ENCODE data around the gene EIF3D.

EIF3D gene

GRCh38 chr22:36478966-36479365, 50.0 kb downstream of the EIF3D start:
- peaks cover 54% of the 10 kb centered on the region for H3K36me3 ChIP-seq (ENCODE audit: control insufficient read depth, insufficient read depth, low read length)
- H3K4me3 ChIP-seq (ENCODE audit: extremely low read depth, insufficient read depth, low read length, poor library complexity, severe bottlenecking), result no peak overlapping the region
- H3K4me1 ChIP-seq (ENCODE audit: control insufficient read depth, insufficient read depth, low read length, poor library complexity, severe bottlenecking), result peaks cover 11% of the 10 kb centered on the region
- H3K9me3 ChIP-seq (ENCODE audit: control insufficient read depth, low read length), result no peaks in the 10 kb centered on the region
- WGBS, 2 experiments (ENCODE audit: insufficient coverage in 2 of 2), result 93 to 100% methylated on average over 1 to 3 of the region's 4 CpGs
- H3K27ac ChIP-seq (ENCODE audit: low read depth, low read length, severe bottlenecking), result no peak overlapping the region

GRCh38 chr22:36475341-36475740, 53.6 kb downstream of the EIF3D start:
- no peaks in the 10 kb centered on the region for H3K9me3 ChIP-seq (ENCODE audit: control insufficient read depth, low read length)
- H3K36me3 ChIP-seq (ENCODE audit: control insufficient read depth, insufficient read depth, low read length), result peaks cover 77% of the 10 kb centered on the region
- H3K4me1 ChIP-seq (ENCODE audit: control insufficient read depth, insufficient read depth, low read length, poor library complexity, severe bottlenecking), result peaks cover 31% of the 10 kb centered on the region
- WGBS, 2 experiments (ENCODE audit: insufficient coverage in 2 of 2), result 90 to 94% methylated on average over 2 to 4 of the region's 6 CpGs
- H3K27ac ChIP-seq (ENCODE audit: low read depth, low read length, severe bottlenecking), result no peak overlapping the region
- H3K4me3 ChIP-seq (ENCODE audit: extremely low read depth, insufficient read depth, low read length, poor library complexity, severe bottlenecking), result no peak overlapping the region

GRCh38 chr22:36472689-36473088, 56.3 kb downstream of the EIF3D start:
- no peak overlapping the region for H3K27ac ChIP-seq (ENCODE audit: low read depth, low read length, severe bottlenecking)
- H3K4me3 ChIP-seq (ENCODE audit: extremely low read depth, insufficient read depth, low read length, poor library complexity, severe bottlenecking), result no peak overlapping the region
- H3K9me3 ChIP-seq (ENCODE audit: control insufficient read depth, low read length), result no peaks in the 10 kb centered on the region
- H3K4me1 ChIP-seq (ENCODE audit: control insufficient read depth, insufficient read depth, low read length, poor library complexity, severe bottlenecking), result peaks cover 50% of the 10 kb centered on the region
- H3K36me3 ChIP-seq (ENCODE audit: control insufficient read depth, insufficient read depth, low read length), result peaks cover 56% of the 10 kb centered on the region
- WGBS, 2 experiments (ENCODE audit: insufficient coverage in 2 of 2), result 88 to 93% methylated on average over 10 of the region's 13 CpGs

- peaks cover 63% of the 10 kb centered on the region for H3K4me1 ChIP-seq (ENCODE audit: control insufficient read depth, insufficient read depth, low read length, poor library complexity, severe bottlenecking)
- WGBS, 2 experiments (ENCODE audit: insufficient coverage in 2 of 2), result 84 to 97% methylated on average over 8 to 12 of the region's 14 CpGs
- H3K9me3 ChIP-seq (ENCODE audit: control insufficient read depth, low read length), result no peaks in the 10 kb centered on the region
- H3K36me3 ChIP-seq (ENCODE audit: control insufficient read depth, insufficient read depth, low read length), result peaks cover 58% of the 10 kb centered on the region
- H3K4me3 ChIP-seq (ENCODE audit: extremely low read depth, insufficient read depth, low read length, poor library complexity, severe bottlenecking), result no peak overlapping the region
- peak overlapping the region; percentile 53 for H3K27ac ChIP-seq (ENCODE audit: low read depth, low read length, severe bottlenecking)
These were observed 57.6 kb downstream of the EIF3D start for GRCh38 chr22:36471341-36471821.

GRCh38 chr22:36470994-36471331, 58.0 kb downstream of the EIF3D start:
- Histone ChIP-seq H3K9me3 (ENCODE audit: control insufficient read depth, low read length) (no peaks in the 10 kb centered on the region), H3K4me3 (ENCODE audit: extremely low read depth, insufficient read depth, low read length, poor library complexity, severe bottlenecking) (no peak overlapping the region), H3K27ac (ENCODE audit: low read depth, low read length, severe bottlenecking) (peak overlapping the region; percentile 53), H3K36me3 (ENCODE audit: control insufficient read depth, insufficient read depth, low read length) (peaks cover 54% of the 10 kb centered on the region), H3K4me1 (ENCODE audit: control insufficient read depth, insufficient read depth, low read length, poor library complexity, severe bottlenecking) (peaks cover 67% of the 10 kb centered on the region)
- 92 to 95% methylated on average over 9 to 10 of the region's 10 CpGs for WGBS, 2 experiments (ENCODE audit: insufficient coverage in 2 of 2)

- H3K9me3 ChIP-seq (ENCODE audit: control insufficient read depth, low read length), result no peaks in the 10 kb centered on the region
- no peak overlapping the region for H3K4me3 ChIP-seq (ENCODE audit: extremely low read depth, insufficient read depth, low read length, poor library complexity, severe bottlenecking)
- peak overlapping the region; percentile 53 for H3K27ac ChIP-seq (ENCODE audit: low read depth, low read length, severe bottlenecking)
- peaks cover 73% of the 10 kb centered on the region for H3K4me1 ChIP-seq (ENCODE audit: control insufficient read depth, insufficient read depth, low read length, poor library complexity, severe bottlenecking)
- WGBS, 2 experiments (ENCODE audit: insufficient coverage in 2 of 2), result 33 to 64% methylated on average over 6 to 8 of the region's 14 CpGs
- H3K36me3 ChIP-seq (ENCODE audit: control insufficient read depth, insufficient read depth, low read length), result peaks cover 52% of the 10 kb centered on the region
These were observed 58.6 kb downstream of the EIF3D start for GRCh38 chr22:36470162-36470993.

- peaks cover 42% of the 10 kb centered on the region for H3K36me3 ChIP-seq (ENCODE audit: control insufficient read depth, insufficient read depth, low read length)
- WGBS, 2 experiments (ENCODE audit: insufficient coverage in 2 of 2), result 93 to 95% methylated on average over 14 of the region's 14 CpGs
- peaks cover 77% of the 10 kb centered on the region for H3K4me1 ChIP-seq (ENCODE audit: control insufficient read depth, insufficient read depth, low read length, poor library complexity, severe bottlenecking)
- no peak overlapping the region for H3K27ac ChIP-seq (ENCODE audit: low read depth, low read length, severe bottlenecking)
- no peak overlapping the region for H3K4me3 ChIP-seq (ENCODE audit: extremely low read depth, insufficient read depth, low read length, poor library complexity, severe bottlenecking)
- H3K9me3 ChIP-seq (ENCODE audit: control insufficient read depth, low read length), result no peaks in the 10 kb centered on the region
These were observed 59.8 kb downstream of the EIF3D start for GRCh38 chr22:36469094-36469710.

GRCh38 chr22:36467946-36468345, 61.0 kb downstream of the EIF3D start:
- Histone ChIP-seq H3K36me3 (ENCODE audit: control insufficient read depth, insufficient read depth, low read length) (peaks cover 30% of the 10 kb centered on the region), H3K9me3 (ENCODE audit: control insufficient read depth, low read length) (no peaks in the 10 kb centered on the region), H3K27ac (ENCODE audit: low read depth, low read length, severe bottlenecking) (peak overlapping the region; percentile 45), H3K4me1 (ENCODE audit: control insufficient read depth, insufficient read depth, low read length, poor library complexity, severe bottlenecking) (peaks cover 80% of the 10 kb centered on the region), H3K4me3 (ENCODE audit: extremely low read depth, insufficient read depth, low read length, poor library complexity, severe bottlenecking) (no peak overlapping the region)
- 80 to 100% methylated on average over 1 to 2 of the region's 7 CpGs for WGBS, 2 experiments (ENCODE audit: insufficient coverage in 2 of 2)

- H3K36me3 ChIP-seq (ENCODE audit: control insufficient read depth, insufficient read depth, low read length), result peaks cover 23% of the 10 kb centered on the region
- WGBS, 2 experiments (ENCODE audit: insufficient coverage in 2 of 2), result 89 to 99% methylated on average over 10 to 11 of the region's 14 CpGs
- no peaks in the 10 kb centered on the region for H3K9me3 ChIP-seq (ENCODE audit: control insufficient read depth, low read length)
- H3K27ac ChIP-seq (ENCODE audit: low read depth, low read length, severe bottlenecking), result peak overlapping the region; percentile 45
- H3K4me1 ChIP-seq (ENCODE audit: control insufficient read depth, insufficient read depth, low read length, poor library complexity, severe bottlenecking), result peaks cover 85% of the 10 kb centered on the region
- no peak overlapping the region for H3K4me3 ChIP-seq (ENCODE audit: extremely low read depth, insufficient read depth, low read length, poor library complexity, severe bottlenecking)
These were observed 61.7 kb downstream of the EIF3D start for GRCh38 chr22:36467042-36467810.

- H3K4me3 ChIP-seq (ENCODE audit: extremely low read depth, insufficient read depth, low read length, poor library complexity, severe bottlenecking), result no peak overlapping the region
- no peak overlapping the region for H3K27ac ChIP-seq (ENCODE audit: low read depth, low read length, severe bottlenecking)
- 92 to 98% methylated on average over 7 of the region's 7 CpGs for WGBS, 2 experiments (ENCODE audit: insufficient coverage in 2 of 2)
- no peaks in the 10 kb centered on the region for H3K9me3 ChIP-seq (ENCODE audit: control insufficient read depth, low read length)
- peaks cover 22% of the 10 kb centered on the region for H3K36me3 ChIP-seq (ENCODE audit: control insufficient read depth, insufficient read depth, low read length)
- peaks cover 85% of the 10 kb centered on the region for H3K4me1 ChIP-seq (ENCODE audit: control insufficient read depth, insufficient read depth, low read length, poor library complexity, severe bottlenecking)
These were observed 62.7 kb downstream of the EIF3D start for GRCh38 chr22:36466258-36466657.
